GM06990 (cell line): Measurements from ENCODE around the gene MIA2.
"Not testable (repeated sequence)": the region's sequence is repeated elsewhere in the genome, so short reads cannot be mapped to it uniquely, and the experiment has no call there.

Experiments used
- DNase-seq: peaks from one replicate; pipeline ENCODE4 v3.0.0-alpha.2; 2011; ENCODE audit not compliant: insufficient read length; ENCODE audit errors: extremely low read depth
- H3K27me3 ChIP-seq: replicated peaks from 2 replicates; pipeline ENCODE4 v1.6.0; 2011; ENCODE audit warnings: low read length; ENCODE audit not compliant: control insufficient read depth, insufficient read depth
- H3K36me3 ChIP-seq: 2 replicates; pipeline ENCODE4 v1.5.1; 2011; ENCODE audit warnings: low read length; ENCODE audit not compliant: control insufficient read depth, insufficient read depth
- H3K4me3 ChIP-seq: replicated peaks from 2 replicates; pipeline ENCODE4 v1.5.1; 2011; ENCODE audit warnings: low read depth, mild to moderate bottlenecking, control low read depth, low read length
- TF ChIP-seq, protein P1 (sequence below): IDR thresholded peaks from 2 replicates; pipeline ENCODE4 v1.5.1; 2011; ENCODE audit warnings: low read length, control low read depth, mild to moderate bottlenecking, inconsistent platforms; ENCODE audit not compliant: insufficient read depth, poor library complexity, severe bottlenecking

Gene MIA2

DNA sequence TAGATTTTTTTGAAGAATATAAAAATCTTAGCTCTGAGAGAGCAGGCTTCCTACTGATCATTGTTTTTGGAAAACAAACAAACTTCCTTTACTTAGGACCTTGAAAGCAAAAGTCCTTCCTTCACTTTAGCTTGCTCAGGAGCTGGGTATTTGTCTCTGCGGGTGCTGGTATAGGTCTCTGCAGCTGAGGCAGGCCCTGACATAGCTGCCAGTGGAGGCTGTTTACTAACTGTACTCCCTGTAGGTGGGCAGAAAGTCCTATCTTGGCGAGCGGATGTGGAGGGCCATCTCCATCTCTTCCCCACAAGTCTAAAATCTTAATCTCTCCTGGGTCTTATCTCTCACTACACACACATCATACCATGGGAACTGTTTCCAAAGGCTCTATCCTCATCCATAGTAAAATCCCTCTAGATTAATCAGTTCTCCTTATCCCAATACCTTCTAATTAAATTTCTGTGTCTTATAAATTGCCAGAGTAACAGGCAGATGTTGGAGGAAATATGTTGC is 4.1 kb upstream of the MIA2 start:
- DNase-seq, result no peak
- TF ChIP-seq, protein P1, sequence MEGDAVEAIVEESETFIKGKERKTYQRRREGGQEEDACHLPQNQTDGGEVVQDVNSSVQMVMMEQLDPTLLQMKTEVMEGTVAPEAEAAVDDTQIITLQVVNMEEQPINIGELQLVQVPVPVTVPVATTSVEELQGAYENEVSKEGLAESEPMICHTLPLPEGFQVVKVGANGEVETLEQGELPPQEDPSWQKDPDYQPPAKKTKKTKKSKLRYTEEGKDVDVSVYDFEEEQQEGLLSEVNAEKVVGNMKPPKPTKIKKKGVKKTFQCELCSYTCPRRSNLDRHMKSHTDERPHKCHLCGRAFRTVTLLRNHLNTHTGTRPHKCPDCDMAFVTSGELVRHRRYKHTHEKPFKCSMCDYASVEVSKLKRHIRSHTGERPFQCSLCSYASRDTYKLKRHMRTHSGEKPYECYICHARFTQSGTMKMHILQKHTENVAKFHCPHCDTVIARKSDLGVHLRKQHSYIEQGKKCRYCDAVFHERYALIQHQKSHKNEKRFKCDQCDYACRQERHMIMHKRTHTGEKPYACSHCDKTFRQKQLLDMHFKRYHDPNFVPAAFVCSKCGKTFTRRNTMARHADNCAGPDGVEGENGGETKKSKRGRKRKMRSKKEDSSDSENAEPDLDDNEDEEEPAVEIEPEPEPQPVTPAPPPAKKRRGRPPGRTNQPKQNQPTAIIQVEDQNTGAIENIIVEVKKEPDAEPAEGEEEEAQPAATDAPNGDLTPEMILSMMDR, result no peak
- Histone ChIP-seq H3K27me3 (no peaks in the 10 kb centered on the region), H3K36me3 (no peaks in the 10 kb centered on the region), H3K4me3 (no peak overlapping the region)

DNA sequence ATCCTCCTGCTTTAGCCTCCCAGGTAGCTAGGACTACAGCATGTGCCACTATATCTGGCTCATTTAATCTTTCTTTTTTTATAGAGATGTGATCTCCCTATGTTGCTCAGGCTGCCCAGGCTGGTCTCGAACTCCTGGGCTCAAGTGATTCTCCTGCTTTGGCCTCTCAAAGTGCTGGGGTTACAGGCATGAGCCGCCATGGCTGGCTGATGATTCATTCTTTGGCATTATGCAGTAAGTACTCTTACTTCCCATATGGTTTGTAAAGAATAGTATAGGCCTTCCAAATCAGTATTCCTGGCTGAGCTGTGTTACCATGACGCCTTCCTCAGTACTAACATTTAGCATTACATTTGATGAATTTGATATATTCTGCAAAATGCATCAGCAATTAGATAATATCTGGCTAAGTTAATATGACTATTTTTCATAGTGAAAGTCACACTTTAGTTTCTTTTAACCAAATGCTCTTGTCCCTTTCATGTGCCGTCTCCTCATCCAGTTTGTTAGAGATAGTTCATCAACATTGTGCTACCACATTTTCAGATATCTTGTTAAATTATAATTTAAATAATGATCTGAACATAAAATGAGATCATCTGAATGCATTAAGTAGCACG is 3.2 kb upstream of the MIA2 start:
- TF ChIP-seq, protein P1, result no peak
- no peaks in the 10 kb centered on the region for H3K36me3 ChIP-seq
- H3K4me3 ChIP-seq, result no peak overlapping the region
- H3K27me3 ChIP-seq, result no peaks in the 10 kb centered on the region
- no peak for DNase-seq

DNA sequence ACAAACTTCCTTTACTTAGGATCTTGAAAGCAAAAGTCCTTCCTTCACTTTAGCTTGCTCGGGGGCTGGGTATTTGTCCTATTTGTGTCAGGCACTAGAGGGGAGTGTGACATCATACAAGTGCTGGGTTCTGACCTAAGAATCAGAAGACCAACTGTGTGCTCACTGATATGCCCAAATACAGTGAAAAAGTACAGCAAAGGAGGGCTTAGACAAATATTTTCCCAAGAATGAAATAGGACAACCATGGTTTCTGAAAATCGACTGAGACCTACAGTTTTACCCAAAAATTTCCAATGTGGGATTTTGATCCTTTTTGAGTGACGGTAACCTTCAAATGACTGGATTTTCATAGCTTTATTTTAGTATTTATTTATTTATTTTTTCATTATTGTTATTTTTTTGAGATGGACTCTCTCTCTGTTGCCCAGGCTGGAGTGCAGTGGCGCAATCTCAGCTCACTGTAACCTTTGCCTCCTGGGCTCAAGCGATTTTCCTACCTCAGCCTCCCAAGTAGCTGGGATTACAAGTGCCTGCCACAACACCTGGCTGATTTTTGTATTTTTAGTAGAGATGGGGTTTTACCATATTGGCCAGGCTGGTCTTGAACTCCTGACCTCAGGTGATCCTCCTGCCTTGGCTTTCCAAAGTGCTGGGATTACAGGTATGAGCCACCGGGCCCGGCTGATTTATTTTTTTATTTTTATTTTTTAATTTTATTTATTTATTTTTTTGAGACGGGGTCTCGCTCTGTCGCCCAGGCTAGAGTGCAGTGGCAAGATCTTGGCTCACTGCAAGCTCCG is 1.8 kb upstream of the MIA2 start:
- H3K27me3 ChIP-seq, H3K4me3 ChIP-seq, H3K36me3 ChIP-seq, DNase-seq: not testable (repeated sequence)
- TF ChIP-seq, protein P1, result peak; percentile 47

DNA sequence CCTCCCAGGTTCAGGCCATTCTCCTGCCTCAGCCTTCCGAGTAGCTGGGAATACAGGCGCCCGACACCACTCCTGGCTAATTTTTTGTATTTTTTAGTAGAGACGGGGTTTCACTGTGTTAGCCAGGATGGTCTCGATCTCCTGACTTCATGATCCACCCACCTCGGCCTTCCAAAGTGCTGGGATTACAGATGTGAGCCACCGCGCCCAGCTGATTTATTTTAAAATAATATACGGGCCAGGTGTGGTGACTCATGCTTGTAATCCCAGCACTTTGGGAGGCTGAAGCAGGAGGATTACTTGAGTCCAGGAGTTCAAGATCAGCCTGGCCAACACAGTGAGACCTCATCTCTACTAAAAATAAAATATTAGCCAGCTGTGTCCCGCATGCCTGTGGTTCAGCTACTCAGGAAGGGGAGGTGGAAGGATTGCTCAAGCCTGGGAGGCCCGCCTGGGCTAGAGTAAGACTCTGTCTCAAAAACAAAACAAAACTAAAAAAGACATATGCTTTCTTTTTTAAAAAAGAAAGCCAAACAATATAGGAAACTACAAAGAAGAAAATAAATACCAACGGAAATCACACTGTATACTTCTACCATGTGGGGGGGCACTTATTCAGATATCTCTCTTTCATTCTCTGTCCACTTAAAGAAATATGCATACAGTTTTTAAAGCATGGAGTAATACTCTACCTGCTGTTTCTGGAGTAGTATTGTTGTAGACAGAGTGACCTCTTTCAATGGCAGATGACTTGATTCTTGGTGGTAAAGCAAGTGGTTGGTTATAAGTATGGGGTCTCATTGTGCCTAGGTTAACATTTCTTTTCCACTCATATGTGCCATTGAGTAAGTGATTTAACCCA is 930 bp upstream of the MIA2 start:
- no peak overlapping the region for H3K4me3 ChIP-seq

DNA sequence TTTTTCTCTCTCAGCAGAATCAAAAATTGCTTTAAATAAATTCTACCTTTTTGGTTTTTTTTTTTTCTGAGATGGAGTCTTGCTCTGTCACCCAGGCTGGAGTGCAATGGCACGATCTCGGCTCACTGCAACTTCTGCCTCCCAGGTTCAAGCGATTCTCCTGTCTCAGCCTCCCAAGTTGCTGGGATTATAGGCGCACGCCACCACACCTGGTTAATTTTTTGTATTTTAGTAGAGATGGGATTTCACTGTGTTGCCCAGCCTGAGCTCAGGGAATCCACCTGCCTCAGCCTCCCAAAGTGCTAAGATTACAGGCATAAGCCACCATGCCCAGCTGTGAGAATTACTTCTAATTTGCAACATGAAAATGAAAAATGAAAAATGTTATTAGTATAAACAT is 1.3 kb downstream of the MIA2 start:
- not testable (repeated sequence) for H3K4me3 ChIP-seq, DNase-seq, H3K36me3 ChIP-seq, H3K27me3 ChIP-seq

More for the DNA sequence above, 930 bp upstream of the MIA2 start:
- Histone ChIP-seq H3K36me3 (no peaks in the 10 kb centered on the region), H3K27me3 (no peaks in the 10 kb centered on the region)
- TF ChIP-seq, protein P1, result no peak
- no peak for DNase-seq

DNA sequence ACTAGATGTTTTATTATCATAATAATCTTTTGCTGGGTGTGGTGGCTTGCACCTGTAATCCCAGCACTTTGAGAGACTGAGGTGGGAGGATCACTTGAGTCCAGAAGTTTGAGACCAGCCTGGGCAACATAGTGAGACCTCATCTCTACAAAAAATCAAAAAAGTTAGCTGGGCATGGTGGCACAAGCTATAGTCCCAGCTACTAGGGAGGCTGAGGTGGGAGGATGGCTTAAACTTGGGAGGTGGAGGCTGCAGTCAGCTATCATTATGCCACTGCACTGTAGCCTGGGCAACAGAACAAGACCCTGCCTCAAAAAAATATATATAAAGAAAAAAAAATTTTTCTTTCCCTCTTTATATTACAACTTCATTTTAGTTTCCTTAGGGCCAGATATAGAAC is 1.8 kb downstream of the MIA2 start:
- DNase-seq, H3K36me3 ChIP-seq, H3K4me3 ChIP-seq, H3K27me3 ChIP-seq: not testable (repeated sequence)
